H1 (cell line): Measurements from ENCODE around the gene FIZ1. TPM values are rescaled to one million over a fixed set of nuclear protein-coding genes. Genes with fewer than 3 reads are reported as not detected.

Experiments used
- CHD1 ChIP-seq: IDR thresholded peaks from 2 replicates; pipeline ENCODE4 v1.6.1; 2012; ENCODE audit warnings: low read depth, low read length, improper control_type of control experiment
- HDAC2 ChIP-seq, 2 experiments: fragments of 300-600 bp in 1 of 2; sonication (generic) in 1 of 2; IDR thresholded peaks; 2 replicates each; pipeline ENCODE4 v1.6.1; 2011 to 2012; ENCODE audit warnings: low read depth in 2 of 2, low read length in 2 of 2, mild to moderate bottlenecking in 2 of 2, moderate library complexity in 2 of 2, borderline replicate concordance in 1 of 2, inconsistent platforms in 1 of 2
- NANOG ChIP-seq: IDR thresholded peaks from 2 replicates; pipeline ENCODE4 v1.6.1; 2011; ENCODE audit warnings: low read length, low read depth, mild to moderate bottlenecking, inconsistent platforms; ENCODE audit not compliant: insufficient read depth, poor library complexity, severe bottlenecking
- POU5F1 ChIP-seq: IDR thresholded peaks from 2 replicates; pipeline ENCODE4 v1.6.1; 2011; ENCODE audit warnings: low read depth, mild to moderate bottlenecking, low read length, moderate library complexity
- SIX5 ChIP-seq: IDR thresholded peaks from 2 replicates; pipeline ENCODE4 v1.6.1; 2011; ENCODE audit warnings: mild to moderate bottlenecking, low read depth, low read length
- SP1 ChIP-seq: IDR thresholded peaks from 2 replicates; pipeline ENCODE4 v1.6.1; 2011; ENCODE audit warnings: low read depth, low read length
- TAF1 ChIP-seq: IDR thresholded peaks from 2 replicates; pipeline ENCODE4 v1.6.1; 2011; ENCODE audit warnings: mild to moderate bottlenecking, low read depth, low read length
- polyA plus RNA-seq, 7 experiments: library from polyadenylated mRNA; depleted of rRNA in 3 of 7; stranded (reverse) in 5 of 7; unstranded in 2 of 7; fragments of >200 nt in 5 of 7; fragments of 200-250 nt in 2 of 7; gene quantifications; 1 replicate in 5 of 7; 2 replicates in 1 of 7; 4 replicates in 1 of 7; pipeline versions ENCODE4 v1.2.1 to v1.2.3, GENCODE V29; 2011 to 2013; ENCODE audit warnings: missing spikeins in 2 of 7, mixed read lengths in 2 of 7
- total RNA-seq: library from RNA; stranded (reverse); fragmentation: NEBNext Ultra II Directional; extraction: Animal tissue kit (Norgen Biotek cat#: 25700); gene quantifications from 2 replicates; pipeline ENCODE4 v1.2.1, GENCODE V29; 2021

Gene FIZ1
- total and polyA plus RNA-seq, 2 of the 8 experiments (the other 6 are each of a cell fraction or from before 2014, with no cell fraction given) = 9.1 to 18.5 TPM

GRCh38 chr19:55581145-55581822, 18.0 kb downstream of the FIZ1 start (continued):
- TF ChIP-seq HDAC2 (IDR thresholded peaks at IDR 0.05; ENCODE audit: borderline replicate concordance in 1 of 2, low read depth in 2 of 2, low read length in 2 of 2) (peak in 1 of 2 experiments; percentile 90; a peak in 1 of 4 replicates), NANOG (no peak), CHD1 (no peak), SP1 (0 out of 2 replicates have a peak, but pooled peaks have one; percentile 22), TAF1 (0 out of 2 replicates have a peak, but pooled peaks have one; percentile 3), SIX5 (no peak), POU5F1 (no peak)
